Measurements from ENCODE around the gene KCNJ12.
"Not testable (repeated sequence)": the region's sequence is repeated elsewhere in the genome, so short reads cannot be mapped to it uniquely, and the experiment has no call there.

The KCNJ12 gene

GRCh38 chr17:21410906-21411678, 34.9 kb downstream of the KCNJ12 start:
- H3K9me3 ChIP-seq (ENCODE audit: control insufficient read depth, low read length); H3K27ac ChIP-seq (ENCODE audit: insufficient read depth, low read length, poor library complexity, severe bottlenecking); H3K27me3 ChIP-seq (replicated peaks; ENCODE audit: control insufficient read depth, insufficient read depth, low read length, poor library complexity, severe bottlenecking); DNase-seq; H3K4me1 ChIP-seq (ENCODE audit: control insufficient read depth, insufficient read depth, low read length, poor library complexity, severe bottlenecking); H3K36me3 ChIP-seq (ENCODE audit: control insufficient read depth, insufficient read depth, low read length); H3K4me3 ChIP-seq (ENCODE audit: insufficient read depth, low read depth, low read length, poor library complexity, severe bottlenecking): not testable (repeated sequence)

GRCh38 chr17:21411679-21412205, 35.6 kb downstream of the KCNJ12 start:
- not testable (repeated sequence) for H3K4me1 ChIP-seq (ENCODE audit: control insufficient read depth, insufficient read depth, low read length, poor library complexity, severe bottlenecking); DNase-seq; H3K36me3 ChIP-seq (ENCODE audit: control insufficient read depth, insufficient read depth, low read length); H3K4me3 ChIP-seq (ENCODE audit: insufficient read depth, low read depth, low read length, poor library complexity, severe bottlenecking); H3K27ac ChIP-seq (ENCODE audit: insufficient read depth, low read length, poor library complexity, severe bottlenecking); H3K27me3 ChIP-seq (replicated peaks; ENCODE audit: control insufficient read depth, insufficient read depth, low read length, poor library complexity, severe bottlenecking); H3K9me3 ChIP-seq (ENCODE audit: control insufficient read depth, low read length)

GRCh38 chr17:21412207-21412681, 36.1 kb downstream of the KCNJ12 start:
- not testable (repeated sequence) for H3K9me3 ChIP-seq (ENCODE audit: control insufficient read depth, low read length); H3K27me3 ChIP-seq (replicated peaks; ENCODE audit: control insufficient read depth, insufficient read depth, low read length, poor library complexity, severe bottlenecking); DNase-seq; H3K36me3 ChIP-seq (ENCODE audit: control insufficient read depth, insufficient read depth, low read length); H3K27ac ChIP-seq (ENCODE audit: insufficient read depth, low read length, poor library complexity, severe bottlenecking); H3K4me1 ChIP-seq (ENCODE audit: control insufficient read depth, insufficient read depth, low read length, poor library complexity, severe bottlenecking); H3K4me3 ChIP-seq (ENCODE audit: insufficient read depth, low read depth, low read length, poor library complexity, severe bottlenecking)

GRCh38 chr17:21413570-21414279, 37.6 kb downstream of the KCNJ12 start:
- H3K4me1 ChIP-seq (ENCODE audit: control insufficient read depth, insufficient read depth, low read length, poor library complexity, severe bottlenecking); H3K4me3 ChIP-seq (ENCODE audit: insufficient read depth, low read depth, low read length, poor library complexity, severe bottlenecking); H3K9me3 ChIP-seq (ENCODE audit: control insufficient read depth, low read length); H3K36me3 ChIP-seq (ENCODE audit: control insufficient read depth, insufficient read depth, low read length); DNase-seq; H3K27me3 ChIP-seq (replicated peaks; ENCODE audit: control insufficient read depth, insufficient read depth, low read length, poor library complexity, severe bottlenecking); H3K27ac ChIP-seq (ENCODE audit: insufficient read depth, low read length, poor library complexity, severe bottlenecking): not testable (repeated sequence)

GRCh38 chr17:21414616-21415015, 38.5 kb downstream of the KCNJ12 start:
- H3K4me1 ChIP-seq (ENCODE audit: control insufficient read depth, insufficient read depth, low read length, poor library complexity, severe bottlenecking); DNase-seq; H3K9me3 ChIP-seq (ENCODE audit: control insufficient read depth, low read length): not testable (repeated sequence)

GRCh38 chr17:21415166-21415990, 39.2 kb downstream of the KCNJ12 start:
- H3K27me3 ChIP-seq (replicated peaks; ENCODE audit: control insufficient read depth, insufficient read depth, low read length, poor library complexity, severe bottlenecking); DNase-seq; H3K4me3 ChIP-seq (ENCODE audit: insufficient read depth, low read depth, low read length, poor library complexity, severe bottlenecking); H3K4me1 ChIP-seq (ENCODE audit: control insufficient read depth, insufficient read depth, low read length, poor library complexity, severe bottlenecking); H3K9me3 ChIP-seq (ENCODE audit: control insufficient read depth, low read length); H3K27ac ChIP-seq (ENCODE audit: insufficient read depth, low read length, poor library complexity, severe bottlenecking); H3K36me3 ChIP-seq (ENCODE audit: control insufficient read depth, insufficient read depth, low read length): not testable (repeated sequence)

More at GRCh38 chr17:21414616-21415015, 38.5 kb downstream of the KCNJ12 start:
- H3K27me3 ChIP-seq (replicated peaks; ENCODE audit: control insufficient read depth, insufficient read depth, low read length, poor library complexity, severe bottlenecking); H3K4me3 ChIP-seq (ENCODE audit: insufficient read depth, low read depth, low read length, poor library complexity, severe bottlenecking); H3K27ac ChIP-seq (ENCODE audit: insufficient read depth, low read length, poor library complexity, severe bottlenecking); H3K36me3 ChIP-seq (ENCODE audit: control insufficient read depth, insufficient read depth, low read length): not testable (repeated sequence)

GRCh38 chr17:21416471-21416981, 40.4 kb downstream of the KCNJ12 start:
- not testable (repeated sequence) for H3K27me3 ChIP-seq (replicated peaks; ENCODE audit: control insufficient read depth, insufficient read depth, low read length, poor library complexity, severe bottlenecking); H3K9me3 ChIP-seq (ENCODE audit: control insufficient read depth, low read length); H3K27ac ChIP-seq (ENCODE audit: insufficient read depth, low read length, poor library complexity, severe bottlenecking); DNase-seq; H3K4me3 ChIP-seq (ENCODE audit: insufficient read depth, low read depth, low read length, poor library complexity, severe bottlenecking); H3K4me1 ChIP-seq (ENCODE audit: control insufficient read depth, insufficient read depth, low read length, poor library complexity, severe bottlenecking); H3K36me3 ChIP-seq (ENCODE audit: control insufficient read depth, insufficient read depth, low read length)

GRCh38 chr17:21417349-21417748, 41.2 kb downstream of the KCNJ12 start:
- H3K36me3 ChIP-seq (ENCODE audit: control insufficient read depth, insufficient read depth, low read length); H3K4me1 ChIP-seq (ENCODE audit: control insufficient read depth, insufficient read depth, low read length, poor library complexity, severe bottlenecking); DNase-seq; H3K27me3 ChIP-seq (replicated peaks; ENCODE audit: control insufficient read depth, insufficient read depth, low read length, poor library complexity, severe bottlenecking); H3K4me3 ChIP-seq (ENCODE audit: insufficient read depth, low read depth, low read length, poor library complexity, severe bottlenecking); H3K9me3 ChIP-seq (ENCODE audit: control insufficient read depth, low read length); H3K27ac ChIP-seq (ENCODE audit: insufficient read depth, low read length, poor library complexity, severe bottlenecking): not testable (repeated sequence)

- H3K27me3 ChIP-seq (replicated peaks; ENCODE audit: control insufficient read depth, insufficient read depth, low read length, poor library complexity, severe bottlenecking), result no peaks in the 10 kb centered on the region
These were observed 41.8 kb downstream of the KCNJ12 start for GRCh38 chr17:21417921-21418320.

More at GRCh38 chr17:21417921-21418320, 41.8 kb downstream of the KCNJ12 start:
- H3K4me1 ChIP-seq (ENCODE audit: control insufficient read depth, insufficient read depth, low read length, poor library complexity, severe bottlenecking), result no peaks in the 10 kb centered on the region
- no peak overlapping the region for H3K27ac ChIP-seq (ENCODE audit: insufficient read depth, low read length, poor library complexity, severe bottlenecking)
- no peaks in the 10 kb centered on the region for H3K9me3 ChIP-seq (ENCODE audit: control insufficient read depth, low read length)
- no peak overlapping the region for H3K4me3 ChIP-seq (ENCODE audit: insufficient read depth, low read depth, low read length, poor library complexity, severe bottlenecking)
- DNase-seq, result no peak
- H3K36me3 ChIP-seq (ENCODE audit: control insufficient read depth, insufficient read depth, low read length), result no peaks in the 10 kb centered on the region

Data from effector memory CD4-positive, alpha-beta T cell (primary cell).